Measurements from ENCODE around the gene FZD7. TPM values are rescaled to one million over a fixed set of nuclear protein-coding genes. Genes with fewer than 3 reads are reported as not detected.

Gene FZD7
- total RNA-seq, 1 donor from 2014 or later, result 1.3 TPM

- Mint-ChIP-seq H3K27me3 (peaks cover 6% of the 10 kb centered on the region), H3K36me3 (ENCODE audit: low read depth) (no peaks in the 10 kb centered on the region), H3K4me3 (no peak within 1 kb of the TSS), H3K9me3 (no peaks in the 10 kb centered on the region), H3K27ac (no peak within 1 kb of the TSS), H3K4me1 (no peaks in the 10 kb centered on the region)
- intact Hi-C loops (cut with micrococcal nuclease), result no loop called here
- DNase-seq, result no peak
These were observed 39.2 kb downstream of the FZD7 start, which contains the start of gene KIAA2012 for GRCh38 chr2:202072737-202073401. TSS of gene KIAA2012 (plus strand) at chr2:202073255. CDS start at chr2:202073628, 373 bp downstream.

GRCh38 chr2:202074324-202074723 is 40.7 kb downstream of the FZD7 start:
- intact Hi-C loops (cut with micrococcal nuclease), result no loop called here
- peaks cover 6% of the 10 kb centered on the region for H3K27me3 Mint-ChIP-seq
- no peaks in the 10 kb centered on the region for H3K4me1 Mint-ChIP-seq
- no peaks in the 10 kb centered on the region for H3K9me3 Mint-ChIP-seq
- no peak overlapping the region for H3K27ac Mint-ChIP-seq
- H3K4me3 Mint-ChIP-seq, result no peak overlapping the region
- DNase-seq, result no peak
- no peaks in the 10 kb centered on the region for H3K36me3 Mint-ChIP-seq (ENCODE audit: low read depth)

GRCh38 chr2:202079310-202079709 is 45.7 kb downstream of the FZD7 start:
- DNase-seq, result no peak
- no peaks in the 10 kb centered on the region for H3K9me3 Mint-ChIP-seq
- no peak overlapping the region for H3K4me3 Mint-ChIP-seq
- peaks cover 6% of the 10 kb centered on the region for H3K27me3 Mint-ChIP-seq
- H3K36me3 Mint-ChIP-seq (ENCODE audit: low read depth), result no peaks in the 10 kb centered on the region
- no peak overlapping the region for H3K27ac Mint-ChIP-seq
- intact Hi-C loops (cut with micrococcal nuclease), result no loop called here
- H3K4me1 Mint-ChIP-seq, result no peaks in the 10 kb centered on the region

GRCh38 chr2:202084265-202084664 is 50.6 kb downstream of the FZD7 start:
- Mint-ChIP-seq H3K36me3 (ENCODE audit: low read depth) (no peaks in the 10 kb centered on the region), H3K9me3 (no peaks in the 10 kb centered on the region), H3K27me3 (peaks cover 2% of the 10 kb centered on the region), H3K4me1 (no peaks in the 10 kb centered on the region), H3K27ac (no peak overlapping the region), H3K4me3 (no peak overlapping the region)
- DNase-seq, result no peak
- intact Hi-C loops (cut with micrococcal nuclease), result no loop called here

Other genes with a start within 250 kb of the FZD7 start
- not detected in 2 replicates for gene CDK15, start 227.3 kb upstream of the FZD7 start, total RNA-seq
- not detected in 2 replicates for gene KIAA2012, start 39.4 kb downstream of the FZD7 start, total RNA-seq
- 121 and 127 TPM in 2 replicates for gene SUMO1, start 204.7 kb downstream of the FZD7 start, total RNA-seq
- 221 and 228 TPM in 2 replicates for gene NOP58, start 231.9 kb downstream of the FZD7 start, total RNA-seq